Measurements from ENCODE around the gene FBN1. TPM values are rescaled to one million over a fixed set of nuclear protein-coding genes. Genes with fewer than 3 reads are reported as not detected.

The FBN1 gene
- total RNA-seq, 4 donors from 2014 or later, result 3.9 to 87.0 (median 23.4) TPM

GRCh38 chr15:48570822-48571221, 74.7 kb downstream of the FBN1 start:
- no peak for TF ChIP-seq CTCF (IDR thresholded peaks at IDR 0.05)
- no peak for TF ChIP-seq POLR2A (IDR thresholded peaks at IDR 0.05)
- H3K4me3 ChIP-seq, result no peak overlapping the region
- intact Hi-C loops (cut with DNase I), result no loop called here
- H3K27me3 ChIP-seq, result peaks cover 0 to 9% (median 0%) of the 10 kb centered on the region in 4 donors
- no peak overlapping the region for H3K27ac ChIP-seq
- no peaks in the 10 kb centered on the region for H3K9me3 ChIP-seq
- 69 to 75% methylated on average over 1 of the region's 1 CpG for WGBS, 2 donors
- no peak for DNase-seq
- peaks cover 0 to 7% (median 0%) of the 10 kb centered on the region in 3 donors for H3K36me3 ChIP-seq
- H3K4me1 ChIP-seq, result peaks cover 0 to 12% (median 11%) of the 10 kb centered on the region in 3 donors

- H3K9me3 ChIP-seq, result no peaks in the 10 kb centered on the region
- H3K27ac ChIP-seq, result no peak overlapping the region
- H3K4me1 ChIP-seq, result peaks cover 0 to 19% (median 18%) of the 10 kb centered on the region in 3 donors
- no peak for TF ChIP-seq CTCF (IDR thresholded peaks at IDR 0.05)
- TF ChIP-seq POLR2A (IDR thresholded peaks at IDR 0.05), result no peak
- WGBS, 2 donors, result 73 to 81% methylated on average over 3 of the region's 3 CpGs
- peaks cover 0 to 9% (median 0%) of the 10 kb centered on the region in 4 donors for H3K27me3 ChIP-seq
- intact Hi-C loops (cut with DNase I), result no loop called here
- DNase-seq, result no peak
- no peak overlapping the region for H3K4me3 ChIP-seq
- peaks cover 0 to 7% (median 0%) of the 10 kb centered on the region in 3 donors for H3K36me3 ChIP-seq
These were observed 75.8 kb downstream of the FBN1 start for GRCh38 chr15:48569591-48570302.

- no peak overlapping the region for H3K4me3 ChIP-seq
- H3K36me3 ChIP-seq, result no peaks in the 10 kb centered on the region
- H3K4me1 ChIP-seq, result peaks cover 0 to 19% (median 18%) of the 10 kb centered on the region in 3 donors
- H3K27me3 ChIP-seq, result peaks cover 0 to 35% (median 0%) of the 10 kb centered on the region in 4 donors
- 46 to 56% methylated on average over 4 of the region's 4 CpGs for WGBS, 2 donors
- TF ChIP-seq POLR2A (IDR thresholded peaks at IDR 0.05), result no peak
- no peak for TF ChIP-seq CTCF (IDR thresholded peaks at IDR 0.05)
- intact Hi-C loops (cut with DNase I), result no loop called here
- no peak for DNase-seq
- no peaks in the 10 kb centered on the region for H3K9me3 ChIP-seq
- peak overlapping the region in 1 of 4 donors; percentile 42 for H3K27ac ChIP-seq
These were observed 78.8 kb downstream of the FBN1 start for GRCh38 chr15:48566668-48567067.

- TF ChIP-seq CTCF (IDR thresholded peaks at IDR 0.05), result no peak
- no peak for TF ChIP-seq POLR2A (IDR thresholded peaks at IDR 0.05)
- DNase-seq, result no peak
- peak overlapping the region in 2 of 4 donors; percentile 40 to 43 for H3K27ac ChIP-seq
These were observed 79.7 kb downstream of the FBN1 start for GRCh38 chr15:48565560-48566482.

More at GRCh38 chr15:48565560-48566482, 79.7 kb downstream of the FBN1 start:
- H3K36me3 ChIP-seq, result no peaks in the 10 kb centered on the region
- peaks cover 0 to 40% (median 0%) of the 10 kb centered on the region in 4 donors for H3K27me3 ChIP-seq
- H3K9me3 ChIP-seq, result no peaks in the 10 kb centered on the region
- intact Hi-C loops (cut with DNase I), result no loop called here
- WGBS, 2 donors, result 26 to 42% methylated on average over 1 of the region's 1 CpG
- H3K4me3 ChIP-seq, result no peak overlapping the region
- peaks cover 0 to 20% (median 19%) of the 10 kb centered on the region in 3 donors for H3K4me1 ChIP-seq

All from esophagus squamous epithelium (tissue), 5 donors.